ENCODE data around the gene APOD. TPM values are rescaled to one million over a fixed set of nuclear protein-coding genes. Genes with fewer than 3 reads are reported as not detected.

The APOD gene
- total RNA-seq, 3 donors from 2014 or later (not counting 1 experiment from before 2014, with no cell fraction given): not detected

DNA sequence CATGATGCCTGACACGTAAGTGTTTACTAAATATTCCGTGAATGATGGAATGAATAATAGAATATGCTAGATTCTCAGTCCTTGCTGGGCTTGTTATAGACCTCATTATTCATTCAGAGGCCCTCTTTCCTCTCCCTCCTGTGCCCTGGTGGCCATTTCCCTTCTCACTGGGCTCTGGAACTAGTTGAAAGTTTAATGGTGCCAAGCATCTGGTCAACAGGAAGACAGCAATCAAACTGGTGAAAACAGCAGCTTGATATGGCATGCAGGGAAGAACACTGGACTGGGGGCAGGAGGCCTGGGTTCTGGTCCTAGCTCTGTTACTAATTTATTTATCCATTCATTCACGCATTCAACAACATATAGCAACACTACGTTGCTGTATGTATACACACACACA lies 3.7 kb upstream of the APOD start:
- H3K4me1 Mint-ChIP-seq: no peaks in the 10 kb centered on the region
- H3K9me3 ChIP-seq (ENCODE audit: control insufficient read depth, insufficient read depth, low read length): no peaks in the 10 kb centered on the region
- H3K27ac ChIP-seq (ENCODE audit: low read length): no peak overlapping the region
- no peak overlapping the region for H3K4me3 ChIP-seq (ENCODE audit: low read length)
- intact Hi-C loops (cut with micrococcal nuclease): no loop called here
- 87% methylated on average over 2 of the region's 4 CpGs for WGBS (ENCODE audit: insufficient coverage)
- no peaks in the 10 kb centered on the region for H3K36me3 ChIP-seq (ENCODE audit: control insufficient read depth, insufficient read depth, low read length)
- H3K9me3 Mint-ChIP-seq: no peaks in the 10 kb centered on the region
- TF ChIP-seq CTCF (IDR thresholded peaks at IDR 0.05): no peak
- peaks cover 0 to 6% of the 10 kb centered on the region in 2 donors for H3K27me3 Mint-ChIP-seq (ENCODE audit: low read depth in 2 of 2)
- peaks cover 2% of the 10 kb centered on the region for H3K27me3 ChIP-seq (ENCODE audit: control insufficient read depth, insufficient read depth, low read length)
- peaks cover 17% of the 10 kb centered on the region for H3K4me1 ChIP-seq (ENCODE audit: control insufficient read depth, insufficient read depth, low read length)
- H3K27ac Mint-ChIP-seq: no peak overlapping the region
- ATAC-seq: no peak
- H3K4me3 Mint-ChIP-seq: no peak overlapping the region
- DNase-seq: no peak
- H3K36me3 Mint-ChIP-seq: no peaks in the 10 kb centered on the region

GRCh38 chr3:195584543-195584870 lies 767 bp upstream of the APOD start:
- no peak for TF ChIP-seq CTCF (IDR thresholded peaks at IDR 0.05)
- H3K36me3 Mint-ChIP-seq: no peaks in the 10 kb centered on the region
- 79% methylated on average over 4 of the region's 4 CpGs for WGBS (ENCODE audit: insufficient coverage)
- no peaks in the 10 kb centered on the region for H3K36me3 ChIP-seq (ENCODE audit: control insufficient read depth, insufficient read depth, low read length)
- H3K27ac ChIP-seq (ENCODE audit: low read length): no peak overlapping the region
- no peaks in the 10 kb centered on the region for H3K9me3 Mint-ChIP-seq
- ATAC-seq: no peak
- intact Hi-C loops (cut with micrococcal nuclease): no loop called here
- peaks cover 0 to 6% of the 10 kb centered on the region in 2 donors for H3K27me3 Mint-ChIP-seq (ENCODE audit: low read depth in 2 of 2)
- H3K4me1 ChIP-seq (ENCODE audit: control insufficient read depth, insufficient read depth, low read length): peaks cover 17% of the 10 kb centered on the region
- no peaks in the 10 kb centered on the region for H3K4me1 Mint-ChIP-seq
- H3K4me3 Mint-ChIP-seq: no peak overlapping the region
- DNase-seq: no peak
- H3K27me3 ChIP-seq (ENCODE audit: control insufficient read depth, insufficient read depth, low read length): peaks cover 2% of the 10 kb centered on the region
- no peaks in the 10 kb centered on the region for H3K9me3 ChIP-seq (ENCODE audit: control insufficient read depth, insufficient read depth, low read length)
- no peak overlapping the region for H3K4me3 ChIP-seq (ENCODE audit: low read length)
- H3K27ac Mint-ChIP-seq: no peak overlapping the region

DNA sequence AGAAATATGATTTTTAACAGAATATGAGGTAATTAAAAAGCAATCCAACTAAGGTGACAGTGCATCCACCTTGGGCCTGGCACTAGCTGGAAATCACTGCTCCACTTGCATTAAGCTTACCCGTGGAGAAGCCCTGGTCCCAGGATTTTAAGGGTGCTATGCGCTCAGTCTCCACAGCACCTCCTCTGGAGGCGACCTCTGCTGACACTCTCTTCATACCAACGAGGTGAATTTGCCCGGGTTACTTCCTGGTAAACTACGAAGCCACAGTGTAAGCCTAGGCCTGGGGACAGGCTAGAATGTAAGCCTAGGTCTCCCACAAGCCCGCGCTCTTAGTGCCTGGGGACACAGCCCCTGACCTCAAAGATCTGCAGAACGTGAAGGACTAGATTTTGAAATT lies 793 bp downstream of the APOD start:
- DNase-seq (no peak), ATAC-seq (no peak)
- Histone ChIP-seq H3K27me3 (ENCODE audit: control insufficient read depth, insufficient read depth, low read length) (peaks cover 2% of the 10 kb centered on the region), H3K27ac (ENCODE audit: low read length) (no peak overlapping the region), H3K36me3 (ENCODE audit: control insufficient read depth, insufficient read depth, low read length) (no peaks in the 10 kb centered on the region), H3K9me3 (ENCODE audit: control insufficient read depth, insufficient read depth, low read length) (no peaks in the 10 kb centered on the region), H3K4me3 (ENCODE audit: low read length) (no peak overlapping the region), H3K4me1 (ENCODE audit: control insufficient read depth, insufficient read depth, low read length) (peaks cover 17% of the 10 kb centered on the region)
- Mint-ChIP-seq H3K4me3 (no peak overlapping the region), H3K36me3 (no peaks in the 10 kb centered on the region), H3K27me3 (ENCODE audit: low read depth in 2 of 2) (peaks cover 0 to 6% of the 10 kb centered on the region in 2 donors), H3K9me3 (no peaks in the 10 kb centered on the region), H3K27ac (no peak overlapping the region), H3K4me1 (no peaks in the 10 kb centered on the region)
- TF ChIP-seq CTCF (IDR thresholded peaks at IDR 0.05): no peak
- 80% methylated on average over 9 of the region's 9 CpGs for WGBS (ENCODE audit: insufficient coverage)
- intact Hi-C loops (cut with micrococcal nuclease): no loop called here

DNA sequence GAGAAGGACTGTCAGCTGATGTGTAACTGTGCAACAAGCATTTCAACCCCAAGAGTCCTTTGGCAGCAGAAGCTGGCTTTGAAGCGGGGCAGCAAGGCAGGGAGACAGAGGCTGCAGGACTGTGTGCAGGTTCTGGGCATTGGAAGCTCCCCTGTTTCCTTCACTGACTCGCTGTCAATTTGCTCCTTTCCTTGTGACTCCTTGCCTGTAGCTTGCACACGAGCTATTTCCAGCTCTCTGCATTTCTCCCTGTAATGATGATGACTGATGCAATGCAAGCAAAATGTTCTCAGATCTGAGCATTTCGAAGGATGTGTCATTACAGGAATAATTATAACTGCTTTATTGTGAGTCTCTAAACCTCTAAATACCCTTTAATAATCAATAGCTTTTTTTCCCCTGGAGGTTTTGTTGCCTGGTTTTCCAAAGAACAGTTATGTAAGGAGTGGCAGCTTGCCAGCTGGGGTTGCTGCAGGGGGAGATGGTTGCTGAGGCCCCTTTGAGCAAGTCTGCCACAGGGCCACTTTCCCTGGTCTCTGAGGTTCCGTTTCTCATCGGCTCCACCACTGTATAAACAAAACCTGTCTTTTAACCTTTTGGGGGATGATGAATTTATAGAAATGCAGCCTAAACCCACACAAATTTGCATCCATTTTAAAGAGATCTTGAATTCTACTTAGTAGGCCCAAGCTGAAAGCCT lies 2.8 kb downstream of the APOD start:
- no peak overlapping the region for H3K27ac Mint-ChIP-seq
- intact Hi-C loops (cut with micrococcal nuclease): no loop called here
- H3K4me1 Mint-ChIP-seq: no peaks in the 10 kb centered on the region
- H3K27me3 ChIP-seq (ENCODE audit: control insufficient read depth, insufficient read depth, low read length): peaks cover 2% of the 10 kb centered on the region
- no peak overlapping the region for H3K4me3 Mint-ChIP-seq
- ATAC-seq: no peak
- no peaks in the 10 kb centered on the region for H3K36me3 ChIP-seq (ENCODE audit: control insufficient read depth, insufficient read depth, low read length)
- WGBS (ENCODE audit: insufficient coverage): 81% methylated on average over 3 of the region's 6 CpGs
- no peak for TF ChIP-seq CTCF (IDR thresholded peaks at IDR 0.05)
- H3K9me3 Mint-ChIP-seq: no peaks in the 10 kb centered on the region
- no peak overlapping the region for H3K27ac ChIP-seq (ENCODE audit: low read length)
- H3K36me3 Mint-ChIP-seq: no peaks in the 10 kb centered on the region
- no peaks in the 10 kb centered on the region for H3K9me3 ChIP-seq (ENCODE audit: control insufficient read depth, insufficient read depth, low read length)
- H3K4me3 ChIP-seq (ENCODE audit: low read length): no peak overlapping the region
- no peak for DNase-seq
- peaks cover 0 to 6% of the 10 kb centered on the region in 2 donors for H3K27me3 Mint-ChIP-seq (ENCODE audit: low read depth in 2 of 2)
- no peaks in the 10 kb centered on the region for H3K4me1 ChIP-seq (ENCODE audit: control insufficient read depth, insufficient read depth, low read length)

Measured in natural killer cell (primary cell).